Skeletal muscle tissue (tissue), 4 donors: ENCODE data around the gene HSP90B1. TPM values are rescaled to one million over a fixed set of nuclear protein-coding genes. Genes with fewer than 3 reads are reported as not detected.

Experiments used
- H3K27ac ChIP-seq: one replicate; pipeline ENCODE4 v1.7.0; 2013; ENCODE audit warnings: mild to moderate bottlenecking, low read depth, low read length, inconsistent platforms
- H3K27me3 ChIP-seq, 3 donors: one replicate each; pipeline ENCODE4 v1.7.0; 2013; ENCODE audit warnings: low read length in 3 of 3; ENCODE audit not compliant: control insufficient read depth in 3 of 3, insufficient read depth in 3 of 3
- H3K36me3 ChIP-seq, 3 donors: one replicate each; pipeline ENCODE4 v1.7.0; 2013; ENCODE audit warnings: low read length in 3 of 3; ENCODE audit not compliant: control insufficient read depth in 3 of 3, insufficient read depth in 3 of 3
- H3K4me1 ChIP-seq, 3 donors: one replicate each; pipeline ENCODE4 v1.7.0; 2013; ENCODE audit warnings: low read length in 3 of 3, mild to moderate bottlenecking in 3 of 3; ENCODE audit not compliant: control insufficient read depth in 3 of 3, insufficient read depth in 3 of 3
- H3K4me3 ChIP-seq, 3 donors: one replicate each; pipeline ENCODE4 v1.7.0; 2013; ENCODE audit warnings: low read length in 3 of 3
- H3K9ac ChIP-seq, 3 donors: one replicate each; pipeline ENCODE4 v1.7.0; 2013; ENCODE audit warnings: low read length in 3 of 3, mild to moderate bottlenecking in 3 of 3, moderate library complexity in 2 of 3, low read depth in 1 of 3
- H3K9me3 ChIP-seq, 3 donors: one replicate each; pipeline ENCODE4 v1.7.0; 2013; ENCODE audit warnings: low read length in 3 of 3; ENCODE audit not compliant: control insufficient read depth in 3 of 3
- total RNA-seq: library from RNA; depleted of rRNA; stranded (reverse); fragments of >200 nt; gene quantifications from one replicate; pipeline ENCODE4 v1.2.3, GENCODE V29; 2014
- donor health status: Osteomylitis.

HSP90B1 gene
- total RNA-seq, 1 donor from 2014 or later: 216 TPM

DNA sequence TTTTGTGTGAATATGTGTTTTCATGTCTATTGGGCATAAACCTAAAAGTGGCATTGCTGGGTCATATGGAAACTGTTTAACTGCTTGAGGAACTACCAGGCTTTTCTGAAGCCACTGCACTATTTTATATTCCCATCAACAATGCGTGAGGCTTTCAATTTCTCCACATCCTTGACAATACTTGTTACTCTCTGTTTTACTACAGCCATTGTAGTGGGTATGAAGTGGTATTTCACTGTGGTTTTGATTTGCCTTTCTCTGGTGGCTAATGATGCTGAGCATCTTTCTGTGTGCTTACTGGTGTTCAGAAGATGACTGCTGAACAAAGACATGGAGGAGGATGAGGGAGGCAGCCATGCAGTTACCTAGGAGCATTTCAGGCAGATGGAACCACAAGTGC lies 22.3 kb downstream of the HSP90B1 start:
- peaks cover 8 to 23% (median 17%) of the 10 kb centered on the region in 3 donors for H3K4me1 ChIP-seq
- H3K9ac ChIP-seq: no peak overlapping the region
- H3K9me3 ChIP-seq: no peaks in the 10 kb centered on the region
- no peak overlapping the region for H3K27ac ChIP-seq
- peaks cover 24 to 53% (median 46%) of the 10 kb centered on the region in 3 donors for H3K36me3 ChIP-seq
- H3K4me3 ChIP-seq: no peak overlapping the region
- no peaks in the 10 kb centered on the region for H3K27me3 ChIP-seq

DNA sequence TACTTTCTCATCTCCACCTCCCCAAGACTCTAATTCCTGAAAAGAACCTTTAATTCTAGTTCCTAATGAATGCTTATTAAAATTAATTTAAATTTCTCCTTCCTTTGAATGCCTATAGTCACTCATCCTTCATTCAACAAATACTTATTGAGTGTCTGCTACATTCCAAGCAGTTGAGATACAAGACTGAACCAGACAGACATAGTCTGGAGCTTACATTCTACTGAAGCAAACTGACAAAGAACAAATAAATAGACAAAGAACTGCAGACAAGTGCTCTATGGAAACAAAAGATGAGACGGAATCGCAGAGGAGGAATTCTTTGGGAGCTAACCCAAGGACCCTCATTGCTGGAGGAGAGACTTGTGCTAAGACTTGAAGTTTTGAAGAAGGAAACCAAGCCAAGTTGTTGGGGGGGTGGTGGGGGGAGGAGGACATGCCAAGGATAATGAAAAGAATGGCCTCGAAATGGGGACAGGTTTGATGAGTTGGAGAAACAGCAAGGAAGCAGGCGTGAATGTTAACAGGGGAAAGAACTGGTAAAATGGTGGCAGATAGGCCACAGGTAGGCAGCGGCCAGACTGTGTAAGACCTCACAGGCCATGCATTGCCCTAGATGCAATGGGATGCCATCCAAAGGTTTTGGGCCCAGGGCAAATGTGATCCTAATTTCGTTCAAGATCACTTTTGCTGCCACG lies 25.8 kb downstream of the HSP90B1 start:
- H3K36me3 ChIP-seq: peaks cover 20 to 30% (median 25%) of the 10 kb centered on the region in 3 donors
- no peaks in the 10 kb centered on the region for H3K27me3 ChIP-seq
- no peaks in the 10 kb centered on the region for H3K9me3 ChIP-seq
- H3K4me1 ChIP-seq: peaks cover 8 to 24% (median 18%) of the 10 kb centered on the region in 3 donors
- H3K4me3 ChIP-seq: peak overlapping the region; percentile 83 to 95 (median 87)
- peak overlapping the region; percentile 75 to 95 (median 93) for H3K9ac ChIP-seq
- peak overlapping the region; percentile 98 for H3K27ac ChIP-seq

- Histone ChIP-seq H3K36me3 (peaks cover 20 to 29% (median 22%) of the 10 kb centered on the region in 3 donors), H3K9me3 (no peaks in the 10 kb centered on the region), H3K27me3 (no peaks in the 10 kb centered on the region), H3K27ac (peak overlapping the region; percentile 98), H3K4me1 (peaks cover 8 to 24% (median 18%) of the 10 kb centered on the region in 3 donors), H3K9ac (peak overlapping the region; percentile 75 to 95 (median 93)), H3K4me3 (peak overlapping the region; percentile 83 to 95 (median 87))
These were observed 26.4 kb downstream of the HSP90B1 start for GRCh38 chr12:103956509-103957027.

- Histone ChIP-seq H3K4me1 (peaks cover 8 to 24% (median 18%) of the 10 kb centered on the region in 3 donors), H3K36me3 (peaks cover 14 to 16% (median 15%) of the 10 kb centered on the region in 3 donors), H3K27me3 (no peaks in the 10 kb centered on the region), H3K27ac (peak overlapping the region; percentile 98), H3K9ac (peak overlapping the region in 1 of 3 donors; percentile 75), H3K9me3 (no peaks in the 10 kb centered on the region), H3K4me3 (no peak overlapping the region)
These were observed 27.7 kb downstream of the HSP90B1 start for GRCh38 chr12:103957865-103958388.

DNA sequence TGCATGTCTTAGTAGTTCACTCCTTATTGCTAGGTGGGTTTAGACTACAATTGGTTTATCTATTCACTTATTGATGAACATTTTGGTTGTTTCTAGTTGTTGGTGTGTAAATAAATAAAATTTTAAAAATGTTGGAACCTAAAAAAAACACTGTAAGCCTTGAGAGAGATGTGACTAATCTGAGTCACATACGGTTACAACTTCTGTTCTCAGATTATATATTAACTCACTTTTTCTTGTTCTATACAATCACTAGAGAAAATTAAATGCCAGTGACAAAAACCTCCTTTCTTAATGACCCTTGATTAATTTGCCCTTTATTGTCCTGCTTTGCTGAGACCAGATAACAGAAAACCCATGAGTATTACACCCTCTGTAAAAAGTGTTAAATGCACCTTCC lies 28.4 kb downstream of the HSP90B1 start:
- Histone ChIP-seq H3K36me3 (peaks cover 7 to 9% (median 9%) of the 10 kb centered on the region in 3 donors), H3K4me3 (no peak overlapping the region), H3K4me1 (peaks cover 8 to 24% (median 18%) of the 10 kb centered on the region in 3 donors), H3K27ac (no peak overlapping the region), H3K9me3 (no peaks in the 10 kb centered on the region), H3K27me3 (no peaks in the 10 kb centered on the region), H3K9ac (no peak overlapping the region)

GRCh38 chr12:103960616-103961227 lies 30.5 kb downstream of the HSP90B1 start:
- Histone ChIP-seq H3K9me3 (no peaks in the 10 kb centered on the region), H3K27ac (no peak overlapping the region), H3K4me1 (peaks cover 13 to 28% (median 23%) of the 10 kb centered on the region in 3 donors), H3K4me3 (no peak overlapping the region), H3K27me3 (no peaks in the 10 kb centered on the region), H3K9ac (no peak overlapping the region), H3K36me3 (peaks cover 0 to 3% (median 0%) of the 10 kb centered on the region in 3 donors)

GRCh38 chr12:103962493-103962892 lies 32.3 kb downstream of the HSP90B1 start:
- peaks cover 11 to 21% (median 18%) of the 10 kb centered on the region in 3 donors for H3K4me1 ChIP-seq
- no peaks in the 10 kb centered on the region for H3K9me3 ChIP-seq

DNA sequence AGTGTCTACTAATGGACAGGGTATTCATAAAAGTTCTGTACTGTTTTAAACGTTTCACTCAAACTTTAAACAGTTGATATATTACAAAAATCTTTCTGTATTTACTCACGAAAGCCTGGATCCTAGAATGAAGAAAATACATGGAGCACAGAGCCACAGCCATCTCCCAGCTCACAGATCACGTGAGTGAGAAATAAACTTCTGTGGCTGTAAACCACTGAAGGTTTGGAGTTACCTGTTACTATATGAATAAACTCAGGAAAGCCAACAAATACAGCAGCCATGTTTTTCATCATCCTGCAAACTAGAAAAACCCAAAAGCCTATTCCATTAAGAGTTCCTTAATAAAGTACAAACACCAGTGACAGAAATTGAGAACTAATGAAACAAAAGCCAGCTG lies 34.6 kb downstream of the HSP90B1 start:
- Histone ChIP-seq H3K9me3 (no peaks in the 10 kb centered on the region), H3K4me1 (peaks cover 11 to 32% (median 30%) of the 10 kb centered on the region in 3 donors), H3K9ac (peak overlapping the region; percentile 97 to 100 (median 100)), H3K36me3 (no peaks in the 10 kb centered on the region), H3K27me3 (no peaks in the 10 kb centered on the region), H3K4me3 (peak overlapping the region; percentile 83 to 99 (median 99)), H3K27ac (peak overlapping the region; percentile 87)

More at GRCh38 chr12:103962493-103962892, 32.3 kb downstream of the HSP90B1 start:
- H3K9ac ChIP-seq: no peak overlapping the region
- H3K4me3 ChIP-seq: no peak overlapping the region
- H3K27me3 ChIP-seq: no peaks in the 10 kb centered on the region
- no peak overlapping the region for H3K27ac ChIP-seq
- no peaks in the 10 kb centered on the region for H3K36me3 ChIP-seq

DNA sequence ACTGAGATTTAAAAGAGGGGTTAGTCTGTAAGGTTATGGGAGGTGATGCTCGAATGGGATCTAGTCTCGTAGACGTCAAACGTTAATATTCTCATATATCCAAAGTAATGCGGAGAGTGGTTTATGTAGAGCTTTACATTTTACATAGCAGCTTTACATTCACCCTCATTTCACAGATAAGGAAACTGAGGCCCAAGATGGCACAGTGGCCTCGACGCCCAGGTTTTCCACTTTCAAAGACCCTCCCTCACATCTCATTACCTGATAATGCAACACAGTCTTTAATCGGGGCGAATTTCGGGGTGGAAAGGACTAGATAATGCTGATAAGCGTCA lies 35.0 kb downstream of the HSP90B1 start:
- peaks cover 11 to 32% (median 30%) of the 10 kb centered on the region in 3 donors for H3K4me1 ChIP-seq

More for the DNA sequence above, 35.0 kb downstream of the HSP90B1 start:
- peak overlapping the region; percentile 83 to 99 (median 99) for H3K4me3 ChIP-seq
- no peaks in the 10 kb centered on the region for H3K9me3 ChIP-seq
- H3K36me3 ChIP-seq: no peaks in the 10 kb centered on the region
- H3K27me3 ChIP-seq: no peaks in the 10 kb centered on the region
- peak overlapping the region; percentile 87 for H3K27ac ChIP-seq
- peak overlapping the region; percentile 97 to 100 (median 100) for H3K9ac ChIP-seq
